ENCODE measurements around the gene VAC14.

DNA sequence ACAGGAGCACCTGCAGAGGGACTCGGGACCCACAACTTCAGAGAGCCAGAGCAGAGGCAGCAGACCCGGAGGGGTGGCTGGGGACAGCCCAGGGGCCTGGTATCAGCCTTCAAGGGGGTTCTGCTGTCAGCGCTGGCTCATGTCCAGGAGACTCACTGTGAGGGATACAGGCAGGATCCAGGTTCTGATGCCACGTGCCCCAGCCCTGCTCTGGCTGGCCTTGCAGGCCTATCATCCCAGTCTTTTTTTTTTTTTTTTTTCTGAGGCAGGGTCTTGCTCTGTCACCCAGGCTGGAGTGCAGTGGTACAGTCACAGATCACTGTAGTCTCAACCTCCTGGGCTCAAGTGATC lies 106.1 kb downstream of the VAC14 start:
- TF ChIP-seq, protein P1, sequence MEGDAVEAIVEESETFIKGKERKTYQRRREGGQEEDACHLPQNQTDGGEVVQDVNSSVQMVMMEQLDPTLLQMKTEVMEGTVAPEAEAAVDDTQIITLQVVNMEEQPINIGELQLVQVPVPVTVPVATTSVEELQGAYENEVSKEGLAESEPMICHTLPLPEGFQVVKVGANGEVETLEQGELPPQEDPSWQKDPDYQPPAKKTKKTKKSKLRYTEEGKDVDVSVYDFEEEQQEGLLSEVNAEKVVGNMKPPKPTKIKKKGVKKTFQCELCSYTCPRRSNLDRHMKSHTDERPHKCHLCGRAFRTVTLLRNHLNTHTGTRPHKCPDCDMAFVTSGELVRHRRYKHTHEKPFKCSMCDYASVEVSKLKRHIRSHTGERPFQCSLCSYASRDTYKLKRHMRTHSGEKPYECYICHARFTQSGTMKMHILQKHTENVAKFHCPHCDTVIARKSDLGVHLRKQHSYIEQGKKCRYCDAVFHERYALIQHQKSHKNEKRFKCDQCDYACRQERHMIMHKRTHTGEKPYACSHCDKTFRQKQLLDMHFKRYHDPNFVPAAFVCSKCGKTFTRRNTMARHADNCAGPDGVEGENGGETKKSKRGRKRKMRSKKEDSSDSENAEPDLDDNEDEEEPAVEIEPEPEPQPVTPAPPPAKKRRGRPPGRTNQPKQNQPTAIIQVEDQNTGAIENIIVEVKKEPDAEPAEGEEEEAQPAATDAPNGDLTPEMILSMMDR (conservative IDR thresholded peaks at IDR 0.05; ENCODE audit: low read depth, low read length) = no peak
- no peak for TF ChIP-seq EZH2 (IDR thresholded peaks at IDR 0.05; ENCODE audit: low read length, unreplicated experiment)
